Upper lobe of left lung (tissue), 6 donors: ENCODE measurements around the gene ME2. TPM values are rescaled to one million over a fixed set of nuclear protein-coding genes. Genes with fewer than 3 reads are reported as not detected.

Experiments used
- ATAC-seq, 2 donors: fragments of 200-7000 bp; cut with Tn5 transposase; one replicate each; pipeline ENCODE4 v1.9.1; 2022; ENCODE audit warnings: mild to moderate bottlenecking in 2 of 2, moderate library complexity in 2 of 2; ENCODE audit not compliant: low FRiP score in 2 of 2
- DNase-seq, 2 donors: peaks; one replicate each; pipeline ENCODE4 v3.0.0-alpha.2; 2019 to 2020
- H3K27ac ChIP-seq, 4 donors: fragments of 200-600 bp; sonication (generic); one replicate each; pipeline ENCODE4 v1.5.1; 2016 to 2019
- H3K27me3 ChIP-seq, 4 donors: fragments of 200-600 bp; sonication (generic); one replicate each; pipeline ENCODE4 v1.5.1; 2017 to 2019
- H3K36me3 ChIP-seq, 4 donors: fragments of 200-600 bp; sonication (generic); one replicate each; pipeline ENCODE4 v1.5.1; 2016 to 2019
- H3K4me1 ChIP-seq, 4 donors: fragments of 200-600 bp; sonication (generic); one replicate each; pipeline ENCODE4 v1.5.1; 2018 to 2019
- H3K4me3 ChIP-seq, 4 donors: fragments of 200-600 bp; sonication (generic); one replicate each; pipeline ENCODE4 v1.5.1; 2017 to 2019; ENCODE audit warnings: mild to moderate bottlenecking in 2 of 4, moderate library complexity in 1 of 4
- H3K9me3 ChIP-seq, 4 donors: fragments of 200-600 bp; sonication (generic); one replicate each; pipeline ENCODE4 v1.5.1; 2018 to 2019
- CTCF ChIP-seq, 6 experiments: fragments of 450-650 bp in 4 of 6; fragments of 200-600 bp in 2 of 6; sonication (generic) in 2 of 6; IDR thresholded peaks; one replicate each; pipeline ENCODE4 v1.5.1; 2016 to 2019; ENCODE audit warnings: antibody characterized with exemption in 6 of 6
- EP300 ChIP-seq, 4 donors: sonication (generic); formaldehyde crosslinking; IDR thresholded peaks; one replicate each; pipeline ENCODE4 v1.5.1; 2017; ENCODE audit warnings: antibody characterized with exemption in 4 of 4, control low read depth in 2 of 4
- POLR2A ChIP-seq, 4 donors: fragments of 450-650 bp; IDR thresholded peaks; one replicate each; pipeline ENCODE4 v1.5.1; 2016 to 2017; ENCODE audit warnings: antibody characterized with exemption in 4 of 4, mild to moderate bottlenecking in 2 of 4
- POLR2AphosphoS5 ChIP-seq, 2 donors: sonication (generic); formaldehyde crosslinking; IDR thresholded peaks; one replicate each; pipeline ENCODE4 v1.5.1; 2017; ENCODE audit warnings: antibody characterized with exemption in 2 of 2
- WGBS, 2 donors: methylation state at CpG; one replicate each; pipeline ENCODE4 v1.1.5; 2017 to 2018; 5-methylcytosine and 5-hydroxymethylcytosine counted together
- total RNA-seq, 6 donors: library from RNA; depleted of rRNA in 4 of 6; stranded (reverse); fragments of >200 nt in 4 of 6; gene quantifications; one replicate each; pipeline versions ENCODE4 v1.1.0 to v1.2.1, GENCODE V29; 2016 to 2021
- donor health status: DM: no; HTN: no; CAD: no; lungs with moderate emphysema.
- donor health status: DM: no; HTN: yes; CAD: no; lungs with severe emphysema.

Gene ME2
- total RNA-seq, 6 donors from 2014 or later = 26.9 to 69.8 (median 36.4) TPM

GRCh38 chr18:50928551-50928950 is 49.6 kb downstream of the ME2 start:
- WGBS, 2 donors = 88 to 98% methylated on average over 2 of the region's 2 CpGs

GRCh38 chr18:50933684-50934083 is 54.8 kb downstream of the ME2 start:
- Histone ChIP-seq H3K36me3 (peaks cover 0 to 12% (median 3%) of the 10 kb centered on the region in 4 donors), H3K4me3 (no peak overlapping the region), H3K27me3 (no peaks in the 10 kb centered on the region), H3K9me3 (no peaks in the 10 kb centered on the region), H3K4me1 (no peaks in the 10 kb centered on the region), H3K27ac (no peak overlapping the region)
- 95% methylated on average over 5 of the region's 5 CpGs for WGBS, 2 donors
- no peak for DNase-seq
- ATAC-seq = no peak
- TF ChIP-seq POLR2AphosphoS5 (IDR thresholded peaks at IDR 0.05) (no peak), POLR2A (IDR thresholded peaks at IDR 0.05) (no peak), EP300 (IDR thresholded peaks at IDR 0.05) (no peak), CTCF (IDR thresholded peaks at IDR 0.05) (no peak)

More at GRCh38 chr18:50928551-50928950, 49.6 kb downstream of the ME2 start:
- no peaks in the 10 kb centered on the region for H3K27me3 ChIP-seq
- H3K27ac ChIP-seq = no peak overlapping the region
- peaks cover 0 to 49% (median 18%) of the 10 kb centered on the region in 4 donors for H3K36me3 ChIP-seq
- no peak overlapping the region for H3K4me3 ChIP-seq
- H3K4me1 ChIP-seq = no peaks in the 10 kb centered on the region
- ATAC-seq (no peak), DNase-seq (no peak)
- TF ChIP-seq POLR2AphosphoS5 (IDR thresholded peaks at IDR 0.05) = no peak
- TF ChIP-seq EP300 (IDR thresholded peaks at IDR 0.05) = no peak
- no peak for TF ChIP-seq POLR2A (IDR thresholded peaks at IDR 0.05)
- no peak for TF ChIP-seq CTCF (IDR thresholded peaks at IDR 0.05)
- no peaks in the 10 kb centered on the region for H3K9me3 ChIP-seq

GRCh38 chr18:50934545-50935211 is 55.8 kb downstream of the ME2 start:
- ATAC-seq (no peak), DNase-seq (no peak)
- peaks cover 0 to 11% (median 3%) of the 10 kb centered on the region in 4 donors for H3K36me3 ChIP-seq
- H3K27ac ChIP-seq = no peak overlapping the region
- no peaks in the 10 kb centered on the region for H3K27me3 ChIP-seq
- H3K4me1 ChIP-seq = no peaks in the 10 kb centered on the region
- H3K4me3 ChIP-seq = no peak overlapping the region
- TF ChIP-seq CTCF (IDR thresholded peaks at IDR 0.05) (no peak), EP300 (IDR thresholded peaks at IDR 0.05) (no peak), POLR2AphosphoS5 (IDR thresholded peaks at IDR 0.05) (no peak), POLR2A (IDR thresholded peaks at IDR 0.05) (no peak)
- H3K9me3 ChIP-seq = no peaks in the 10 kb centered on the region
- WGBS, 2 donors = 94% methylated on average over 6 of the region's 6 CpGs

- no peaks in the 10 kb centered on the region for H3K27me3 ChIP-seq
- peaks cover 0 to 19% (median 5%) of the 10 kb centered on the region in 4 donors for H3K36me3 ChIP-seq
- H3K4me1 ChIP-seq = no peaks in the 10 kb centered on the region
- WGBS, 2 donors = 96% methylated on average over 6 of the region's 6 CpGs
- H3K4me3 ChIP-seq = no peak overlapping the region
- DNase-seq (no peak), ATAC-seq (no peak)
- H3K9me3 ChIP-seq = no peaks in the 10 kb centered on the region
- no peak for TF ChIP-seq CTCF (IDR thresholded peaks at IDR 0.05)
- no peak for TF ChIP-seq POLR2AphosphoS5 (IDR thresholded peaks at IDR 0.05)
- TF ChIP-seq EP300 (IDR thresholded peaks at IDR 0.05) = no peak
- no peak for TF ChIP-seq POLR2A (IDR thresholded peaks at IDR 0.05)
- H3K27ac ChIP-seq = no peak overlapping the region
Observed at GRCh38 chr18:50935493-50936191, 56.7 kb downstream of the ME2 start.
